K562 (cell line): ENCODE results near the gene MAP1LC3B2. TPM values are rescaled to one million over a fixed set of nuclear protein-coding genes. Genes with fewer than 3 reads are reported as not detected.
A peak's percentile ranks its signal among the peaks of the same experiment; 100 is the strongest.

Experiments used
- ATAC-seq: fragments of 200-7000 bp; cut with Tn5 transposase; 3 replicates; pipeline ENCODE4 v1.9.1; 2020; ENCODE audit warnings: moderate library complexity
- BruUV-seq: library from RNA; stranded (reverse); fragments of 400-500 nt; replicated peaks from 2 replicates; lab custom pipeline; 2021; lab: Mats Ljungman, UMichigan
- CTCF ChIA-PET: fragments of 300-600 bp; formaldehyde crosslinking; extraction: SDS; loops from one replicate; lab custom pipeline; 2021; ENCODE audit warnings: low intra/inter-chr PET ratio; lab: Yijun Ruan, JAX
- POLR2A ChIA-PET: fragments of 300-600, 350-650 bp; sonication (Branson Sonifier 250); formaldehyde crosslinking; extraction: SDS; loops from one replicate; lab custom pipeline; 2021; ENCODE audit warnings: antibody characterized with exemption, inconsistent platforms; lab: Yijun Ruan, JAX
- DNase-seq, 4 experiments: peaks; one replicate each; pipeline versions ENCODE4 v3.0.0 to v3.0.0-alpha.2; 2011 to 2018; ENCODE audit warnings: low spot score in 3 of 4, mixed read lengths in 3 of 4; ENCODE audit errors: extremely low read depth in 1 of 4
- FAIRE-seq: peaks from 2 replicates; lab custom pipeline; 2011; peaks lifted over from hg19 to GRCh38; lab: Jason Lieb, UNC
- H2AFZ ChIP-seq: 2 replicates; pipeline ENCODE4 v1.6.0; 2011; ENCODE audit warnings: low read depth, low read length, control low read depth, inconsistent platforms
- H3K27ac ChIP-seq: fragments of 200-600 bp; 3 replicates; pipeline ENCODE4 v1.8.0; 2011; ENCODE audit warnings: low read depth, mild to moderate bottlenecking, control low read depth, inconsistent platforms, low read length, moderate library complexity, mixed read lengths; ENCODE audit errors: extremely low read depth
- H3K27me3 ChIP-seq, 2 experiments: fragments of 300-600 bp in 1 of 2; 2 replicates in 1 of 2; 3 replicates in 1 of 2; pipeline versions ENCODE4 v1.6.0 to v1.8.0; 2011; ENCODE audit warnings: inconsistent platforms in 2 of 2, low read length in 2 of 2, mild to moderate bottlenecking in 1 of 2, mixed read lengths in 1 of 2, moderate library complexity in 1 of 2; ENCODE audit not compliant: control insufficient read depth in 2 of 2, insufficient read depth in 2 of 2
- H3K36me3 ChIP-seq: fragments of 300-600 bp; 3 replicates; pipeline ENCODE4 v1.8.0; 2011; ENCODE audit warnings: mild to moderate bottlenecking, low read length, inconsistent platforms; ENCODE audit not compliant: control insufficient read depth, insufficient read depth
- H3K4me1 ChIP-seq, 2 experiments: fragments of 200-600 bp in 1 of 2; replicated peaks in 1 of 2; 2 replicates in 1 of 2; 3 replicates in 1 of 2; pipeline versions ENCODE4 v1.5.1 to v1.8.0; 2011; ENCODE audit warnings: inconsistent platforms in 2 of 2, low read length in 2 of 2, mild to moderate bottlenecking in 1 of 2, mixed read lengths in 1 of 2, moderate library complexity in 1 of 2; ENCODE audit not compliant: control insufficient read depth in 2 of 2, insufficient read depth in 2 of 2
- H3K4me2 ChIP-seq: 2 replicates; pipeline ENCODE4 v1.6.1; 2011; ENCODE audit warnings: low read length, control low read depth, inconsistent platforms, mixed read lengths; ENCODE audit not compliant: insufficient read depth
- H3K4me3 ChIP-seq: fragments of 200-600 bp; sonication (generic), shearing (Covaris generic); 2 replicates; pipeline ENCODE4 v1.5.1; 2016; ENCODE audit warnings: control low read depth, inconsistent platforms
- H3K79me2 ChIP-seq: fragments of 200-600 bp; 3 replicates; pipeline ENCODE4 v1.8.0; 2011; ENCODE audit warnings: low read length, inconsistent platforms; ENCODE audit not compliant: control insufficient read depth, insufficient read depth
- H3K9ac ChIP-seq, 2 experiments: 2 replicates each; pipeline versions ENCODE4 v1.6.0 to v1.6.1; 2011; ENCODE audit warnings: low read depth in 2 of 2, low read length in 2 of 2, control low read depth in 1 of 2, inconsistent platforms in 1 of 2, mild to moderate bottlenecking in 1 of 2, mixed read lengths in 1 of 2; ENCODE audit not compliant: insufficient read depth in 1 of 2
- H3K9me1 ChIP-seq: one replicate; pipeline ENCODE4 v1.6.0; 2011; ENCODE audit warnings: inconsistent platforms, mild to moderate bottlenecking, low read length, moderate library complexity; ENCODE audit not compliant: control insufficient read depth, insufficient read depth
- H3K9me3 ChIP-seq: replicated peaks from 2 replicates; pipeline ENCODE4 v1.5.1; 2011; ENCODE audit warnings: low read depth, low read length, inconsistent platforms; ENCODE audit not compliant: control insufficient read depth, insufficient read depth
- H4K20me1 ChIP-seq: replicated peaks from 2 replicates; pipeline ENCODE4 v1.6.1; 2011; ENCODE audit warnings: low read length, inconsistent platforms, mixed read lengths; ENCODE audit not compliant: control insufficient read depth, insufficient read depth
- ATF3 ChIP-seq, 2 experiments: fragments of 450-650 bp in 1 of 2; sonication (generic) in 1 of 2; formaldehyde crosslinking in 1 of 2; IDR thresholded peaks in 1 of 2; conservative IDR thresholded peaks in 1 of 2; 2 replicates each; pipeline versions ENCODE4 v1.6.1 to v1.8.1; 2016 to 2023; ENCODE audit warnings: mild to moderate bottlenecking in 2 of 2, moderate library complexity in 2 of 2, inconsistent platforms in 1 of 2, missing genetic modification reagents in 1 of 2
- E2F6 ChIP-seq, 2 experiments: IDR thresholded peaks; 2 replicates each; pipeline ENCODE4 v1.6.1; 2011; ENCODE audit warnings: borderline replicate concordance in 1 of 2, control low read depth in 1 of 2, low read depth in 1 of 2, low read length in 1 of 2, mild to moderate bottlenecking in 1 of 2, mixed read lengths in 1 of 2, moderate library complexity in 1 of 2; ENCODE audit not compliant: insufficient read depth in 1 of 2, insufficient read length in 1 of 2, poor library complexity in 1 of 2, severe bottlenecking in 1 of 2; ENCODE audit errors: extremely low read depth in 1 of 2
- ELF4 ChIP-seq: fragments of 450-650 bp; formaldehyde crosslinking; IDR thresholded peaks from 2 replicates; pipeline ENCODE4 v1.4.0; 2022; ENCODE audit warnings: missing genetic modification characterization
- EWSR1 ChIP-seq: fragments of 450-650 bp; IDR thresholded peaks from 2 replicates; pipeline ENCODE4 v1.6.1; 2018; ENCODE audit warnings: borderline replicate concordance, mild to moderate bottlenecking, low read depth, moderate library complexity; ENCODE audit not compliant: partially characterized antibody
- HOXB6 ChIP-seq: fragments of 250-450 bp; sonication (Bioruptor Pico); IDR thresholded peaks from 2 replicates; pipeline ENCODE4 v1.5.1; 2022; ENCODE audit warnings: mild to moderate bottlenecking, borderline replicate concordance
- LEF1 ChIP-seq: fragments of 450-650 bp; IDR thresholded peaks from 2 replicates; pipeline ENCODE4 v1.6.1; 2016; ENCODE audit warnings: mild to moderate bottlenecking
- MEIS2 ChIP-seq: fragments of 450-650 bp; IDR thresholded peaks from 2 replicates; pipeline ENCODE4 v1.6.1; 2014; ENCODE audit warnings: mild to moderate bottlenecking; ENCODE audit not compliant: partially characterized antibody
- MXI1 ChIP-seq: IDR thresholded peaks from 2 replicates; pipeline ENCODE4 v1.6.1; 2011; ENCODE audit warnings: low read depth, mild to moderate bottlenecking, improper control_type of control experiment, low read length
- RBM15 ChIP-seq: fragments of 200-400 bp; formaldehyde crosslinking; IDR thresholded peaks from 2 replicates; pipeline ENCODE4 v1.6.1; 2018; ENCODE audit warnings: mild to moderate bottlenecking, low read length, moderate library complexity; ENCODE audit not compliant: insufficient read depth
- SMARCC2 ChIP-seq: fragments of 450-650 bp; IDR thresholded peaks from 2 replicates; pipeline ENCODE4 v1.6.1; 2017; ENCODE audit warnings: antibody characterized with exemption, moderate library complexity, mild to moderate bottlenecking, low read depth
- SRSF3 ChIP-seq: fragments of 200-400 bp; formaldehyde crosslinking; IDR thresholded peaks from 2 replicates; pipeline ENCODE4 v1.6.1; 2016; ENCODE audit warnings: mild to moderate bottlenecking, low read length, moderate library complexity; ENCODE audit not compliant: insufficient read depth
- TCF7 ChIP-seq: sonication (generic); IDR thresholded peaks from 2 replicates; pipeline ENCODE4 v1.6.1; 2016; ENCODE audit warnings: antibody characterized with exemption, borderline replicate concordance
- ZNF436 ChIP-seq: fragments of 250-450, 450-650 bp; sonication (Bioruptor Pico); formaldehyde crosslinking; IDR thresholded peaks from 2 replicates; pipeline ENCODE4 v1.7.0; 2020; ENCODE audit warnings: mild to moderate bottlenecking
- ZNF518B ChIP-seq: fragments of 250-450 bp; sonication (Bioruptor Pico); IDR thresholded peaks from 2 replicates; pipeline ENCODE4 v1.5.0; 2021; ENCODE audit warnings: mild to moderate bottlenecking, moderate library complexity
- ZNF77 ChIP-seq: fragments of 250-450 bp; sonication (Bioruptor Pico); IDR thresholded peaks from 2 replicates; pipeline ENCODE4 v1.5.0; 2020
- WGBS: fragments of 100-300 bp; shearing (Covaris generic); methylation state at CpG from one replicate; pipeline ENCODE4 v1.1.6; 2016; ENCODE audit warnings: low coverage, mixed read lengths; ENCODE audit not compliant: insufficient coverage; ENCODE audit errors: missing lambda C conversion rate; 5-methylcytosine and 5-hydroxymethylcytosine counted together
- in situ Hi-C: fragments of 300-500 bp; cut with MboI; formaldehyde crosslinking; loops from 4 replicates; pipeline ENCODE4 v1.15.0; 2018; ENCODE audit warnings: inconsistent platforms, mixed read lengths
- intact Hi-C: fragments of 100-400 bp; cut with micrococcal nuclease; formaldehyde crosslinking; loops from 2 replicates; pipeline ENCODE4 v1.14.2; 2022
- polyA plus RNA-seq, 8 experiments: library from polyadenylated mRNA; depleted of rRNA in 4 of 8; stranded (reverse) in 5 of 8; unstranded in 3 of 8; fragments of >200 nt; fragmentation: Nextera tagmentation in 2 of 8; fragmentation: Illumina TruSeq in 1 of 8; extraction: Ambion mirVana in 2 of 8; extraction: Trizol in 1 of 8; gene quantifications; 2 replicates each; pipeline versions ENCODE4 v1.2.1 to v1.2.3, GENCODE V29; 2011 to 2014; ENCODE audit warnings: inconsistent platforms in 1 of 8, missing spikeins in 1 of 8
- total RNA-seq, 7 experiments: library from RNA; depleted of rRNA in 6 of 7; stranded (reverse); fragments of >200 nt in 6 of 7; fragmentation: Illumina TruSeq in 2 of 7; extraction: Trizol in 2 of 7; gene quantifications; 2 replicates each; pipeline versions ENCODE4 v1.2.1 to v1.2.3, GENCODE V29; 2011 to 2021; ENCODE audit warnings: low replicate concordance in 1 of 7

The MAP1LC3B2 gene
- total and polyA plus RNA-seq, 9 of the 15 experiments (the other 6 are each of a cell fraction or from before 2014, with no cell fraction given): 0.53 to 2.8 (median 0.76) TPM; not detected in 2

- Histone ChIP-seq H3K9me3 (no peaks in the 10 kb centered on the region), H3K9me1 (no peaks in the 10 kb centered on the region), H3K27me3 (no peaks in the 10 kb centered on the region; a peak in 1 of 5 replicates), H3K27ac (no peak overlapping the region), H3K9ac (no peak overlapping the region), H4K20me1 (no peaks in the 10 kb centered on the region), H3K4me3 (no peak overlapping the region), H3K4me2 (no peak overlapping the region), H3K4me1 (peaks cover 0 to 6% of the 10 kb centered on the region in 2 experiments; a peak in 2 of 5 replicates), H3K36me3 (no peaks in the 10 kb centered on the region), H3K79me2 (no peaks in the 10 kb centered on the region), H2AFZ (peak overlapping the region; percentile 49; the same call in 1 of the 2 replicates)
- CTCF ChIA-PET: interaction anchor here (0.6 kb wide), 1 partner anchor 330 kb away, joined by 4 read pairs; no protein-coding TSS in a partner anchor
- FAIRE-seq: peak; percentile 11
- POLR2A ChIA-PET: interaction anchor here (0.7 to 1.2 kb wide), 2 partner anchors 10 to 11 kb away, joined by 3 read pairs; no protein-coding TSS in a partner anchor
- no peak for DNase-seq
- WGBS: 28% methylated on average over 13 of the region's 13 CpGs
- in situ Hi-C loops (no loop called here), intact Hi-C loops (loop anchor here (5.0 kb wide), 1 partner anchor 77 kb away; no protein-coding TSS in a partner anchor)
- BruUV-seq: no TSS peak
- ATAC-seq: no peak
- no peak for TF ChIP-seq ATF3 (IDR thresholded peaks at IDR 0.05)
- no peak for TF ChIP-seq ATF3 (CRISPR knock-in tag; conservative IDR thresholded peaks at IDR 0.05)
- TF ChIP-seq E2F6 (IDR thresholded peaks at IDR 0.05; ENCODE audit: borderline replicate concordance in 1 of 2, extremely low read depth in 1 of 2, insufficient read depth in 1 of 2, insufficient read length in 1 of 2, low read depth in 1 of 2, low read length in 1 of 2, poor library complexity in 1 of 2, severe bottlenecking in 1 of 2): no peak
- no peak for TF ChIP-seq MXI1
- TF ChIP-seq SRSF3: no peak
- TF ChIP-seq LEF1: no peak
- TF ChIP-seq ZNF518B: no peak
- no peak for TF ChIP-seq EWSR1
- TF ChIP-seq RBM15: no peak
- TF ChIP-seq MEIS2: no peak
- no peak for TF ChIP-seq SMARCC2
- no peak for TF ChIP-seq TCF7
- no peak for TF ChIP-seq ZNF436 (CRISPR knock-in tag)
- TF ChIP-seq HOXB6 (CRISPR knock-in tag): no peak
- TF ChIP-seq ZNF77: no peak
- no peak for TF ChIP-seq ELF4 (CRISPR knock-in tag)
Measured at GRCh38 chr12:116615141-116615861, 56.1 kb downstream of the MAP1LC3B2 start.
